GM20431 (cell line): ENCODE results near the gene OTOP3.
"Not testable (repeated sequence)": the region's sequence is repeated elsewhere in the genome, so short reads cannot be mapped to it uniquely, and the experiment has no call there.

Experiments used
- in situ Hi-C: fragments of 300-500 bp; cut with MseI, MboI; formaldehyde crosslinking; loops from one replicate; pipeline ENCODE4 v1.15.0; 2020; ENCODE audit warnings: low sequenced_read_pairs; ENCODE audit not compliant: unreplicated experiment

OTOP3 gene

GRCh38 chr17:74979408-74980146, 43.9 kb downstream of the OTOP3 start:
- in situ Hi-C loops: no loop called here

DNA sequence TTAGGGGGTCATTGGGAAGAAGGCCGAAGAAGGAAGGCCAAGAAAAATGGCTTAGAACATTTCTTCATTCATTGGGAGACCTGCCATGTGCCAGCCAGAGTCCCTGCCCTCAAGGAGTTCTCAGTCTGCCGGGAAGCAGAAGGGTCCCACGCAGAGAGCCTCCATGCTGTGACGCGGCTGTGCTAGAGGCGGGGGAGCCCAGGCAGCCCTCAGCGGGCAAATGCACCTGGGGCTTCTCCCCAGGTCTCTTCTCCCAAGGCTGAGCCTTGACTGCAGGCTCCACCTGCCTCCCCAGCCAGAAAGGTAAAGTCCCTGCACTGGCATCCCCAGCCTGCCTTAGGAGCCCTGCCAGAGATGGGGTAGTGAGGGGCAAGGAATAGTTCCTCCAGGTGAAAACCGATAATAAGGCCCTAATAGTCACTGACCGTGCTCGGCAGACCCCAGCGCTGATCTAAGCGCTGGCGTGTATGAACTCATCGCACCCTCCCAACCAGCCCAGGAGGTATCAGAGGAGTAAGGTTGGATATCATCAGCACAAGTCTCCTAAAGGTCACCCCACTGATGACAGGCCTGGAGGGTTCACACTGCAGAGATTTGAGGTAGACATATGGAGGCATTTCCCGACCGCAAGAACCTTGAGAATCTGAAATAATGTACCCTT, 45.8 kb downstream of the OTOP3 start:
- in situ Hi-C loops: no loop called here

GRCh38 chr17:74981979-74982662, 46.4 kb downstream of the OTOP3 start:
- in situ Hi-C loops: no loop called here

DNA sequence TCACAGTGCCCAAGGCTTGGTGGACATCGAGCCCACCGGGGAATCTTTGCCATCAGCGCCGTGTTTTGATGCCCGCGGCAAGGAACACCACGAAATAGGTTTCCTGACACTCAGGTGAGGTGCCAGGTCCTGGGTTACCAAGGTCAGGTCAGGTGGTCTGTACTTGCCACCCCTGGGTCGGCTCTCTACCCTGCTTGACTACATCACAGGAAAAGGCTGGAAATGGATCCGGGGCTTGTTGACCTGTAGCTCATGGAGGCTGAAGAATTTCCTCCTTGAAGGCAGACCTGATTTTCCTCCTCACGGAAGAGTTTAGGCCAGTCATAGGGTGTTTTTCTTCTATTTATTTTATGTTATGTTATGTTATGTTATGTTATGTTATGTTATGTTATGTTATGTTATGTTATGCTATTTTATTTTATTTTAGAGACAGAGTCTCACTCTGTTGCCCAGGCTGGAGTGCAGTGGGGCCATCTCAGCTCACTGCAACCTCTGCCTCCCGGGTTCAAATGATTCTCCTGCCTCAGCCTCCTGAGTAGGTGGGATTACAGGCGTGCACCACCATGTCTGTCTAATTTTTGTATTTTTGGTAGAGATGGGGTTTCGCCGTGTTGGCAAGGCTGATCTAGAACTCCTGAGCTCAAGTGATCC, 47.1 kb downstream of the OTOP3 start:
- in situ Hi-C loops: not testable (repeated sequence)

GRCh38 chr17:74986206-74986576, 50.5 kb downstream of the OTOP3 start:
- in situ Hi-C loops: no loop called here

- in situ Hi-C loops: no loop called here
Observed at GRCh38 chr17:74987418-74987908, 51.8 kb downstream of the OTOP3 start, which contains the start of gene CDR2L. TSS of gene CDR2L (plus strand) at chr17:74987632. CDS start at chr17:74988044, 412 bp downstream.

- in situ Hi-C loops: no loop called here
Observed at GRCh38 chr17:74987909-74988711, 52.4 kb downstream of the OTOP3 start.

- in situ Hi-C loops: no loop called here
Observed at GRCh38 chr17:74990581-74991105, 54.9 kb downstream of the OTOP3 start.

- in situ Hi-C loops: no loop called here
Observed at GRCh38 chr17:74992223-74992622, 56.5 kb downstream of the OTOP3 start.

GRCh38 chr17:74994440-74994839, 58.7 kb downstream of the OTOP3 start:
- in situ Hi-C loops: no loop called here

DNA sequence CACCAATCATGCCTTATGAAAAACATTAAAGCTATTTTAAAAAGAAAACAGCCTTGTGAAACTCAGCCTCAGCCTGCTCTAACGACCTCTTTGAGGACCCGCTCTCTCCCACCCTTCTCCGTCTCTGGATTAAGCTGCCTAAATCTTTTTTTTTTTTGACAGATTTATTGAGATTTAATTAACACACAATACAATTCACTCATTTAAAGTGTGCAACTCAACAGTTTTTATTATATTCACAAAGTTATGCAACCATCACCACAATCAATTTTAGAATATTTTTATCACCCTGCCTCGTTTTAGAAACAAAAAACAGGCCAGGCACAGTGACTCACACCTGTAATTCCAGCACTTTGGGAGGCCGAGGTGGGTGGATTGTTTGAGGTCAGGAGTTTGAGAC, 60.1 kb downstream of the OTOP3 start:
- in situ Hi-C loops: no loop called here

DNA sequence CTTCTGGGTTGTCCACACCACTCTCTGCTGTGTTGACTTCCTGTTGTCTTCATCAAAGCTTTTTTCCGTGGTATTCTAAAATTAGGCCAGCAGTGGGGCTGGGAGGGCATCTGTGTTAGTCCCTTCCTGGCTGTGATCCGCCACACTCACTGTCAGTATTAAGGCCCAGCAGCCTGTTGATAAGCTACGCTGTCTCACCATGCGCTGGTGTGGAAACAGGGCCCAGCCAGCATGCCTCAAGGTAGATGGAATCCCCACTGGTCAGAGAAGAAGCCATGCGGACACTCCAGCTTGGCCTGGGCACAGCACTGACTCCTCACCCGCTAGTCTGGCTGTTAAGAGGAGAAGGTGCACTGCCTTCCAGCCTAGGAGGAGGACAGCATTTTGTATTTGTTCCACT, 63.1 kb downstream of the OTOP3 start:
- in situ Hi-C loops: no loop called here

DNA sequence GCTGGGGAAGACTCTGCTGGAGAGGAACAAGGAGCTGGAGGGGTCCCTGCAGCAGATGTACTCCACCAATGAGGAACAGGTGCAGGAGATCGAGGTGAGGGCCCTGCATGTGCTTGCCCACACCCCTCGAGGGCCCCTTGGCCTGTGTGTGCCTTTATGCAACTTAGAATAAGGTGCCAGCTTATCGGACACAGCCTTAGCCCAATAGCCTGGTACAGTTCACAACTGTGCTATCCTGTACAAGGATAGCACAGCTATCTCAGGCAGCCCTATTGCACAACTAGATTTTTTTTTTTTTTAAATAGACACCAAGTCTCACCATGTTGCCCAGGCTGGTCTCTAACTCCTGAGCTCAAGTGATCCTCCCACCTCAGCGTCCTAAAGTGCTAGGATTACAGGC, 63.8 kb downstream of the OTOP3 start:
- in situ Hi-C loops: no loop called here
